Activated T-cell treated with anti-CD3 and anti-CD28 coated beads, Interleukin-2, amount 50 U/mL, for 4 hours (primary cell): ENCODE measurements around the gene NPTXR. TPM values are rescaled to one million over a fixed set of nuclear protein-coding genes. Genes with fewer than 3 reads are reported as not detected.

ENCODE experiments used
- ATAC-seq, 2 donors: fragments of 200-7000 bp; cut with Tn5 transposase; one replicate each; pipeline ENCODE4 v1.10.0; 2021
- DNase-seq: peaks from one replicate; pipeline ENCODE4 v3.0.0-alpha.2; 2020
- H3K27me3 Mint-ChIP-seq: one replicate; pipeline ENCODE4 v1.8.0; 2021; ENCODE audit warnings: low read depth, mixed read lengths
- H3K36me3 Mint-ChIP-seq: one replicate; pipeline ENCODE4 v1.8.0; 2022; ENCODE audit warnings: mixed read lengths; ENCODE audit not compliant: insufficient read depth
- H3K4me1 Mint-ChIP-seq: one replicate; pipeline ENCODE4 v1.8.0; 2021; ENCODE audit warnings: low read depth, mixed read lengths
- H3K4me3 Mint-ChIP-seq: one replicate; pipeline ENCODE4 v1.8.0; 2021; ENCODE audit warnings: mild to moderate bottlenecking, moderate library complexity, mixed read lengths
- H3K9me3 Mint-ChIP-seq: one replicate; pipeline ENCODE4 v1.8.0; 2021; ENCODE audit warnings: mixed read lengths
- total RNA-seq, 3 donors: library from RNA; stranded (reverse); gene quantifications; one replicate each; pipeline ENCODE4 v1.2.1, GENCODE V29; 2021

The NPTXR gene
- total RNA-seq, 3 donors from 2014 or later = 2.0 to 2.5 (median 2.2) TPM

DNA sequence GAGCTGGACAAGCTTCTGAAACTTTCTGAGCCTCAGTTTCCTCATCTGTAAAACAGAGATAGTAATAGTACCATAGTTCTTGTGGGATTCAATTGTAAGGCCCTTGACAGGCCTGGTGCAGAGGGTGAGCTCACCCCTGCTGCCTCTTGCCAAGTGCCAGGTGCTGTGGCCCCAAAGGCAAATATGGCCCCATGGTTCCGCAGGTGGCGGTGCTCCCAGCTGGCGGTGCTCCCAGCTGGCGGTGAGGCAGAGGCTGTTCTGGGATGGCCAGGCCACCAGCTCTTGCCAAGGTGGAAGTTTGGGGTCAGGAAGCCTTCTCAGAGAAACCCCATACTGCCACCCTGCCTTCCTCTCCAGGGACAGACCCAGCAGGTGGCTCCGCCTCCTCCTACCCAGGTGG lies 8.8 kb downstream of the NPTXR start:
- no peaks in the 10 kb centered on the region for H3K36me3 Mint-ChIP-seq
- no peak for ATAC-seq
- no peaks in the 10 kb centered on the region for H3K9me3 Mint-ChIP-seq
- DNase-seq = no peak
- no peak overlapping the region for H3K4me3 Mint-ChIP-seq
- peaks cover 5% of the 10 kb centered on the region for H3K27me3 Mint-ChIP-seq
- peaks cover 3% of the 10 kb centered on the region for H3K4me1 Mint-ChIP-seq

DNA sequence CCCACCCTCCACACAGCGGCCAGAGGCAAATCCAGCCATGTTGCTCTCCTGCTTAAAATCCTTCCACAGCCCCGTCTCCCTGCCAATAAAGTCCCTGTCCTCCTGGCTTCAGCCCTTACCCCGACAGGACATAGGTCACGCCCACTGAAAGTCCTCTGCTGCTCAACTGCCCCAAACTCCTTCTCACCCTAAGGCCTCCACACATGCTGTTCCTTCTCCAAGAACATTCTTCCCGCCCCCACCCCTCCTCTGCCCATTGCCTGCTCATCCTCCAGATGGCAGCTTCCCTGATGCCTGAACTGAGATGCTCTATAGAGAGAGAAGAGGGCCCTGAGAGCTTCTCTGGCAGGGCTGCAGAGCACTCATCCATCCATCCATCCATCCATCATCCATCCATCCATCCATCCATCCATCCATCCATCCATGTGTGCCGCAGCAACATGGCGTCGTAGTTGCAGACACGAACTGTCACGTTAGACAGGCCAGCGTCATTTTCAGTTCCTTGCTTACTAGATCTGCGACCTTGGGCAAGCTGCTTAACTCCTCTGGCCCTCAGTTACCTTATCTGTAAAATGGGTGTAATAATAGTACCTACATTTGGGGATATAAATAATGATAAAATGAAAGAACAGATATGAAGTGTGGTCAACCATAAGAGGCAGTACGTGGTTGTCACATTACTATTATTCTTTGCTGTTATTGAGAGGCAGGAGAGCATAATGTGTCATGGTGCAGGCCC lies 9.4 kb downstream of the NPTXR start:
- Mint-ChIP-seq H3K27me3 (no peaks in the 10 kb centered on the region), H3K36me3 (no peaks in the 10 kb centered on the region), H3K4me1 (no peaks in the 10 kb centered on the region), H3K4me3 (no peak overlapping the region), H3K9me3 (no peaks in the 10 kb centered on the region)
- ATAC-seq (no peak), DNase-seq (no peak)

DNA sequence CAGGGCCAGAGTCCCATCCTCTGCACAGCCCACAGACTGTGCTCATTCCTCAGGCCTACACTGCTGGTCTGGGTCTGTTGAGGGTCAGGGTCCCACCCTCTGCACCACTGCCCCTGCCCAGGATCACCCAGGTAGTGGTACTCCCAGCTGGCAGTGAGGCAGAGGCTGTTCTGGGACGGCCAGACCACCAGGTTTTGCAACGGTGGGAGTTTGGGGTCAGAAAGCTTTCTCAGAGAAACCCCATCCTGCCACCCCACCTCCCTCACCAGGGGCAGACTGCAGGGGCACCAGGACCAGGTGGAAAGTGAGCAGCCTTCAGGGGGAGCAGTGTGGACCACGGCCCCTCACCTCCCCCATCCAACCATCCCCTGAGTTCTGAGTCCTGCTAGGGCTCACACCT lies 10.8 kb downstream of the NPTXR start:
- no peaks in the 10 kb centered on the region for H3K9me3 Mint-ChIP-seq
- no peaks in the 10 kb centered on the region for H3K4me1 Mint-ChIP-seq
- no peaks in the 10 kb centered on the region for H3K27me3 Mint-ChIP-seq
- no peaks in the 10 kb centered on the region for H3K36me3 Mint-ChIP-seq
- no peak overlapping the region for H3K4me3 Mint-ChIP-seq
- DNase-seq (no peak), ATAC-seq (no peak)

DNA sequence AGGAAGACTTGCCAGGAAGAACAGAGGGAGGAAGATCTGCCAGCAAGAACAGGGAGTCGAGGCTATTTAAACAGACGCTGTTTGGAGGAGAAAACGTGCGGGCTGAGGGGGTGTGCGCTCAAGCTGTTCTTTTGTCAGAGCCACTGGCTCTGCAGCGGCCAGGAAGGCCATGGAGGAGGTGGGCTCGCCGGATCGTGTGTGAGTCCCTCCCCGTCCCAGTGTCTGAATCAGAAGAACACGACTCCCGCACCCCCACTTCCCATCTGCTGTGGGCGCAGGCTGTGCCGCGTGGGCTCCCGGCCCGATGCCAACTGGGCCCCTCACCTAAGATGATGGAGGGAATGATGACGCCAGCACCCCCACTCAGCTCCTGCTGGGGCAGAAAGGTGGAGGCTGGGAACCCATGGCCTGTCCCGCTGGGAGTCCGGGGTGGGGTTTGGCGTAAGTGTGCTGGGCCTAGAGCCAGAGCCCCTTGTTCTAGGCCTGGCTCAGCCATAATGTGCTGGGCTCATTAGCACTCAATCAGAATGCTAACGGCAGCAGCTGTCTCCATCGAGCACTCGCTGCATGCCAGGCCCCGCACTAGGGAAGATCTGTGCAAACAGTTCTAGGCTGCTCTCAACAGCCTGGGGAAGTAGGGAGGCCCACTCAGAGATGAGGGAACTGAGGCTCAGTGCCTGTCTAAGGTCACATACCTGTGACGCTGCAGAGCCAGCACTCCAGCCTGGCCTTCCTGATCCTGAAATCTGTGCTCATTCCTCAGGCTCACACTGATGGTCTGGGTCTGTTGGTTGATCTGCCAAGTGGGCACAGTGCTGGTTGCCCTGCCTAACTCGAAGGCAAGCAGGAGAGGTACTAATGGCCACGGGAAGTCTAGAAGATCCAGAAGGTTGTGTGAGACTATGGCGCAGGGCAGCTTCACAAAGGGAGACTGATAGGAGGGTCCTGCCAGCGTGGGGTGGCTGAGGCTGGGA lies 11.5 kb downstream of the NPTXR start:
- no peak for ATAC-seq
- H3K4me3 Mint-ChIP-seq = no peak overlapping the region
- H3K27me3 Mint-ChIP-seq = no peaks in the 10 kb centered on the region

DNA sequence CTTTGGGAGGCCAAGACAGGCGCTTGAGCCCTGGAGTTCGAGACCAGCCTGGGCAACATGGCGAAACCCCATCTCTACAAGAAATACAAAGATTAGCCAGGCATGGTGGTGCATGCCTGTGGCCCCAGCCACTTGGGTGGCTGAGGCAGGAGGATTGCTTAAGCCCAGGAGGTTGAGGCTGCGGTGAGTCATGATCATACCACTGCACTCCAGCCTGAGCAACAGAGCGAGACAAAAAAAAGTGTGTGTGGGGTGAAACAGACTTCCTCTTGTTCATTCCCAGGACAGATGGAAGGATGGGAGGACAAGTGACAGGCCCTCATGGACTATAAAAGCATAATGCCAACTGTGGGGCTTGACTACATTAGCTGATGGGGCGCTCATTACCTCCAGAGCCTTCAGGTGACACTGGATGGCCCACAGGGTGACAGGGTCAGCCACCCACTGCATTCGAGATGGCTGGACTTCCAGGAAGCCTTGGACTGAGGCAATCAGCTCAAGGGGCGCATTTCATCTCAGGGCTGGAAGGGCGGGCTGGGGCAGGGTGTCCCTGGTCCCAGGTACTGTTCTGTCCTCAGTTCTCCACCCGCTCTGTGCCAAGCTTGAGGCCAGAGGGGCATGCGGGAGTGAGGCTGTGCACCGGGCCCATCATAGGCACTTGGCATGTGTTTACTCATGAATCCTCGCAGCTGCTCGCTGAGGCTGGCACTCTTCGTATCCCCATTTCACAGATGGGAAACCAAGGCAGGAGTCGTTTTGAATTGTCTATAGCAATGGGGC lies 12.5 kb downstream of the NPTXR start:
- no peaks in the 10 kb centered on the region for H3K27me3 Mint-ChIP-seq
- no peaks in the 10 kb centered on the region for H3K4me1 Mint-ChIP-seq

More for the DNA sequence above, 11.5 kb downstream of the NPTXR start:
- DNase-seq = no peak
- H3K4me1 Mint-ChIP-seq = no peaks in the 10 kb centered on the region
- no peaks in the 10 kb centered on the region for H3K36me3 Mint-ChIP-seq
- no peaks in the 10 kb centered on the region for H3K9me3 Mint-ChIP-seq

DNA sequence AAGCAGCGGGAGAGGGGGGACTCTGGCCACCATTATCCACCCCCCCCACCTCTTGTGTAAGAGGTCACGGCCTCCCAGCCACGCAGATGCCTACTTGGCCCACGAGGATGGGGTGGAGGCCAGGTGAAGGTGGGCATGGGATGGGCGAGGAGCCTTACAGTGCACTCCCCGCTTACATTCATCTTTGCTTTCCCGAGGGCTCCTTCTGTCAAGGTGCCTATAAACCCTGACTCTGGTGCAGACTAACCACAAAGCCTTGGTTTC lies 13.1 kb downstream of the NPTXR start:
- ATAC-seq = no peak
- Mint-ChIP-seq H3K27me3 (no peaks in the 10 kb centered on the region), H3K4me1 (no peaks in the 10 kb centered on the region), H3K4me3 (no peak overlapping the region), H3K36me3 (no peaks in the 10 kb centered on the region), H3K9me3 (no peaks in the 10 kb centered on the region)
- DNase-seq = no peak

More for the DNA sequence above, 12.5 kb downstream of the NPTXR start:
- Mint-ChIP-seq H3K36me3 (no peaks in the 10 kb centered on the region), H3K4me3 (no peak overlapping the region), H3K9me3 (no peaks in the 10 kb centered on the region)
- ATAC-seq (no peak), DNase-seq (no peak)

DNA sequence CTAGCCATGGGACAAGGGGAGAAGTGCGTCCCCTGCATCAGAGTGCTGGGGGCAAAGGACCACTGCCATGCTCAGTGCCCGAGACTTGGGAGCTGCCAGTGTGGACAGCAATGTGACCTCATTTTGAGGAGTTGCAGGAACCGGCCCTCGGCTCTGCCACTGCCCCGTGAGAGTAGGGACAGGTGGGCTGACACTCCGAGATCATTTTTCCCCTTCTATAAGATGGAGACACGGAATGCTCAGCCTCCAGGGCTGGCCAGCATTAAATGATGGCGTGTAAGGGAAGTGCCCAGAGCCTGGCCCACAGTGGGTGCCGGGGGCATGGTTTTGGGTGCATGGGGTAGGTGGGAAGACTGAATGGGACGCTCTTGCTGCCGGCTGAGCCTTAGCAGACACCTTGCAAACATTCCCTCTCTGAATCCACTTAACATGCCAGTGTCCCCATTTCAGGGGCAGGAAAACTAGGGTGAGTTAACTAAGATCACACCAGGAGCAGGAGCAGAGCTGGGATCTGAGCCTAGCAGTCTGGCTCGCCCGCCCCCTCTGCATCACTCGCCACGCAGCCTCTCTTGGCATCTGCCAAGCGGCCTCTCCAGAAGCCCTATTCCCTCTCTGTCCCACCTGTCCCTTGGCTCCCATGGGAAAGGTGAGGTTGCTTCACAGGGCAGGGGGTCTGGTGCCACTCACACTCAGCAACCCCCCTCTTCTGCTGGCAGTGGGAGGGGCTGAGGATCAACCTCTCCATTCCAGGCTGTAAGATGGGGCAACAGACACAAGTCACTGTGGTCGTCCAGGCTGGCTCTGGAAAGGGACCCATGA lies 13.6 kb downstream of the NPTXR start:
- H3K4me1 Mint-ChIP-seq = no peaks in the 10 kb centered on the region
- no peak for ATAC-seq
- no peaks in the 10 kb centered on the region for H3K27me3 Mint-ChIP-seq
- H3K4me3 Mint-ChIP-seq = no peak overlapping the region
- no peak for DNase-seq
- no peaks in the 10 kb centered on the region for H3K9me3 Mint-ChIP-seq
- no peaks in the 10 kb centered on the region for H3K36me3 Mint-ChIP-seq

DNA sequence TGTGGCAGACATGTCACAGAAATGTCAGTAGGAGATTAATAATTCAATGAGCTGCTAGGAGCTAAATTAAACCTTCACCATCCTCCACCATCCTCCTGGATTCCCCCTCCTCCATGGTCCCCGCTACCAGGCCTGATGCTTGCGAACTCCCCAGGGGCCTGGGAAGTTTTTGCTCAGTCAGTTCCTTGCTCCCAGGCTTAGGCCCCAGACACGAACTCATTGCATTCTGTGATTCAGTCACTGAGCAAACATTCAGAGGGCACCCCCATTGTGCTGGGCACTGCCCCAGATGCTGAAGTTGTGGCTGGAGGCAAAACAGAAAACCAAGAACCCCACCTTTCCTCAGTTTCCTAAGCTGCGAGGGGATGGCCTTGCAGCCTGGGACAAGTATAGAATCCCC lies 14.3 kb downstream of the NPTXR start:
- ATAC-seq (no peak), DNase-seq (no peak)
- Mint-ChIP-seq H3K9me3 (no peaks in the 10 kb centered on the region), H3K27me3 (no peaks in the 10 kb centered on the region), H3K36me3 (no peaks in the 10 kb centered on the region), H3K4me1 (no peaks in the 10 kb centered on the region), H3K4me3 (no peak overlapping the region)

DNA sequence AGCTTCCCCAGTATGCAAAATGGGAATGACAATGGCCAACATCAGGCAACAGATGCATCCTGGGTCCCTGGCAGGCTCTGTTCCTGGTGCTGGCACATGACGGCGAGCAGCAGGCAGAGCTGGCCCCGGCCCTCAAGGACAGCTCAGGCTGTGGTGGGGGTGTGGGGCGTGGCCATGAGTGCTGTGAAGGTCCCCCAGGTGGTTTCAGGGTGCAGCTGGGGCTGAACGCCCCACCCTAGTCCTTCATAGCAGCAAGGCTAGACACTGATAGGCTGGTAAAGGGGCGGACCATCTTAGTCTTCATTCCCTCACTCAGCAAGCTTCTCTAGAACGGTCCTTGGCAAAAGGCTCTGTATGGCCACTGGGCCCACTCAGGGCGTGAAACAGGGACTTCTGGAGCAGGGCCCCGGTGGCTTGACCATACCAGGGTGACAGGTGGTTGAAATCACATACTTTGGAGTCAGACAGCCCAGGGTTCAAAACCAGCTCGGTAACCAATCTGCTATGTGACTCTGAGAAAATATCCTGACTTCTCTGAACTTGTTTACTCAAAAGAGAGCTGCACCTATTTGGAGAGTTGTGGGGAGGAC lies 15.1 kb downstream of the NPTXR start:
- Mint-ChIP-seq H3K27me3 (no peaks in the 10 kb centered on the region), H3K4me3 (no peak overlapping the region), H3K36me3 (no peaks in the 10 kb centered on the region), H3K9me3 (no peaks in the 10 kb centered on the region), H3K4me1 (no peaks in the 10 kb centered on the region)
- ATAC-seq (no peak), DNase-seq (no peak)

DNA sequence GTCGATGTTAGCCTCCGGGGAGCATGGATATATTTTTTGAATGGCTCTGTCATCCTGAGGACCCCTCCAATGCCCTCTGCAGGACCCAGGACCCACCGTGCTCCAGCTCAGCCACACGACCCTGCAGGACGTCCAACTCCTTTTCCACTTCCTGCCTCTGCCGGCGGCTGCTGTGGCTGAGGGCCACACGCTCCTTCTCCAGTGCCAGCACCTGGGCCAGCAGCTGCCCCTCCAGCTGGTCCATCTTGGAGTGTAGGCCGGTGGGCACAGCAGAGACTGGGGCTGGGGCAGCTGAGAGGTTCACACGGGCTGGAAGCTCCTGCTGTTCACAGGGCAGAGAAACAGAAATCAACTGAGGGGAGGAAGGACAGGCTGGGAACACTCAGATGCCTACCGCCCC lies 15.6 kb downstream of the NPTXR start:
- Mint-ChIP-seq H3K4me3 (no peak overlapping the region), H3K9me3 (no peaks in the 10 kb centered on the region), H3K27me3 (no peaks in the 10 kb centered on the region), H3K36me3 (no peaks in the 10 kb centered on the region), H3K4me1 (no peaks in the 10 kb centered on the region)
- DNase-seq = no peak
- no peak for ATAC-seq

DNA sequence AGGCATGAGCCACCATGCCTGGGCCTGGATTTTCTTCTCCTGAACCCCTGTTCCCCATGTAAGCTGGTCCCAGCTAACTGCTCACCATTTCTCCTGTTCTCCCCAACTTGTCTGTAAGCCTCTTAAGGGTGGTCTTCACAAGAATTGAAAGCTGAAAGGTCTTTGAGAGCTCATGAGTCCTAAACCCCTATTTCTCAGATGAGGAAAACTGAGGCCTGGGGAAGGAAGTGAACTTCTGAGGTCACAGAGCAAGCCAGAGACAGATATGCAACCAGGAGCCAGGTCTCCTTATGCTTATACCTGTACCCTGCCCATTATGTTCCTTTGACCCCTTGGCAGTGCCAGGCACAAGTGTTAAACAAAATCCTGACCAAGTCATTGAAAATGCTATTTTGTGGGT lies 16.3 kb downstream of the NPTXR start:
- no peak overlapping the region for H3K4me3 Mint-ChIP-seq
- no peaks in the 10 kb centered on the region for H3K36me3 Mint-ChIP-seq
- no peak for ATAC-seq
- no peaks in the 10 kb centered on the region for H3K9me3 Mint-ChIP-seq
- no peaks in the 10 kb centered on the region for H3K4me1 Mint-ChIP-seq
- no peak for DNase-seq
- no peaks in the 10 kb centered on the region for H3K27me3 Mint-ChIP-seq

DNA sequence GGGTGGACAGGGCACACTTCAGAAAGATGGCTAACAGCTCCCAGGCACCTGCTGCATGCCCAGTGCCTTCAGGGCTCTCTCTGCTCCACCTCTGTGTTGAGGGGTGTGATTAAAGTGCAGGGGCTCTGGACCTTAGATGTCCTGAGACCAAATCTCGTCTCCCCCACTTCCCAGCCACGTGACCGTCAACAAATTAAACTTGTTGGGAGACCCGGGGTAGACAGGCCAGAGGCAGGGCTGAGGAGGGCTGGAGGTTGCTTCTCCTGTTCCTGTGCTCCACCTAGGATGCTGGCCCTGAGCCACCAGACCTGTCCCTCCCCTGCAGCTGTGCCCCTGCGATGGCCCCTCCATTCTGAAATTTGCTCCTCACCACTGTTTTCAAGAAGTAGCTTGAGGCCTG lies 17.0 kb downstream of the NPTXR start:
- H3K36me3 Mint-ChIP-seq = no peaks in the 10 kb centered on the region
- DNase-seq (no peak), ATAC-seq (no peak)
- no peaks in the 10 kb centered on the region for H3K9me3 Mint-ChIP-seq
- no peaks in the 10 kb centered on the region for H3K4me1 Mint-ChIP-seq
- no peak overlapping the region for H3K4me3 Mint-ChIP-seq
- no peaks in the 10 kb centered on the region for H3K27me3 Mint-ChIP-seq

DNA sequence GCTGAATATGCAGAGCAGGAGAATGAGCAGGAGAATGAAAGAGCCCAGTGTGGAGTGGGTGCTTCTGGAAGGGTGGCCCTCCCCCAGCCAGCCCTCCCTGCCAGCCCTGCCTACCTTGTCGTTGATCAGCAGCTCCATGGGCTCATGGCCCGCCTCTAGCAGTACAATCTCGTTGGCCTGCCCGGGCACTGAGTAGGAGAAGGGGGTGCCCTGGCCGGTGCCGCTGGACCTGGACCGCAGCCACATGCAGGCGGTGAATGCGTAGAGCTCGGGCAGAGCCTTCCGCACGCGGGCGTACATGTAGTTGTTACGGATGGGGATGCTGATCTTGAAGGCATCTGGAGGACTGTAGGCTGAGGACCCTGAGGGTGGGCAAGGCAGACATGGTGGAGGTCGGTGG lies 17.4 kb downstream of the NPTXR start:
- no peaks in the 10 kb centered on the region for H3K27me3 Mint-ChIP-seq
- no peak for DNase-seq
- H3K9me3 Mint-ChIP-seq = no peaks in the 10 kb centered on the region
- no peak for ATAC-seq
- H3K4me1 Mint-ChIP-seq = no peaks in the 10 kb centered on the region
- H3K36me3 Mint-ChIP-seq = no peaks in the 10 kb centered on the region
- no peak overlapping the region for H3K4me3 Mint-ChIP-seq
